Activated CD4-positive, alpha-beta memory T cell treated with anti-CD3 and anti-CD28 coated beads, Interleukin-2, amount 10 ng/mL, durations not matched to agents 7 days and 5 days (primary cell): ENCODE data around the gene KLHL41. TPM values are rescaled to one million over a fixed set of nuclear protein-coding genes. Genes with fewer than 3 reads are reported as not detected.

ENCODE experiments used
- CTCF ChIA-PET: fragments of 350-600 bp; sonication (Branson Sonifier 250); formaldehyde crosslinking; loops from one replicate; lab custom pipeline; 2021; ENCODE audit warnings: antibody characterized with exemption, inconsistent platforms; lab: Charles Lee
- POLR2A ChIA-PET: fragments of 350-600 bp; sonication (Branson Sonifier 250); formaldehyde crosslinking; loops from one replicate; lab custom pipeline; 2021; ENCODE audit warnings: antibody characterized with exemption; lab: Charles Lee
- DNase-seq: peaks from one replicate; pipeline ENCODE4 v3.0.0-alpha.2; 2020
- H3K27ac Mint-ChIP-seq: one replicate; pipeline ENCODE4 v1.8.0; 2021; ENCODE audit warnings: mild to moderate bottlenecking, mixed read lengths
- H3K27me3 Mint-ChIP-seq: one replicate; pipeline ENCODE4 v1.8.0; 2021; ENCODE audit warnings: mixed read lengths
- H3K36me3 Mint-ChIP-seq: one replicate; pipeline ENCODE4 v1.8.0; 2021; ENCODE audit warnings: low read depth, mixed read lengths
- H3K4me1 Mint-ChIP-seq: one replicate; pipeline ENCODE4 v1.8.0; 2021; ENCODE audit warnings: mixed read lengths
- H3K4me3 Mint-ChIP-seq: one replicate; pipeline ENCODE4 v1.8.0; 2021; ENCODE audit warnings: mild to moderate bottlenecking, mixed read lengths
- H3K9me3 Mint-ChIP-seq: one replicate; pipeline ENCODE4 v1.8.0; 2021; ENCODE audit warnings: mixed read lengths
- total RNA-seq, 2 experiments: library from RNA; stranded (reverse); gene quantifications; one replicate each; pipeline ENCODE4 v1.2.3, GENCODE V29; 2021

The KLHL41 gene
- total RNA-seq, 2 experiments from 2014 or later: not detected

DNA sequence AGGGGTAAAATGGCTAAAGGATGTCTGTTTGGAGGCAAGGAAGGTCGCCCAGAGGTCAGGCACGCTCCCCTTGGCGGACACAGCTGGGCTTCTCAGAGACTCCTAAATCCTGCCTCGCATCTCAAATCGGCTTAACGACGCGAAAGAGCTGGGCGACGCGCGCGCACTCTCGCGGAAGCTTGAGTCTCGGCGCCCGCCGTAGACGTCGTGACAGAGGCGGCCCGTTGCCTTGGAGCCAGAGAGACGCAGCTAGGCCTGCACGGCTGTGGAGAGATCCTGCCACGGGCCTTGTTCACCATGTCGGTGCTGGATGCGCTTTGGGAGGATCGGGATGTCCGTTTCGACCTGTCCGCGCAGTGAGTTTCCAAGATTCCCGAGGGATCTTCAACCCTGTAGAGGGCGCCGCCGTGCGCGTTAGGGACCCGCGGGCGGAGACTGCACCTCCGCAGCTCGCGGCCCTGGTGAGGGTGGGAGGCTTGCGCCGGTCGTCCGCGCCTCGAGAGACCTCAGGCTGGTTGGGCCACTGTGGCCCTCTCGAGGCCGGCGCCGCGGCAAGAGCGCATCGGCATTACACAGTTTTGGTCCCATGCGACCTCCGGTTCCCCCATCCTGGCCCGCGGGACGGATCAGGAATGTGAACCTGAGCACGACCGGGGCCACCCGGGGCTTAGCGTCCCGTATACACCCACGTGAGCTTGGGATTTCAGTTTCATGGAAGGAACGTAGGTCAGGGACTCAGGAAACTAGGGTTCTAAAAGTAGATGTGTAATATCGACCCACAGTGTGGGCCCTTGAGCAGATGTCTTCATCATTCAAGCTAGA is 30.0 kb upstream of the KLHL41 start, which contains the start of gene BBS5:
TSS of gene BBS5 (plus strand) at position 238 of the 822 bp plus-strand sequence. CDS start at position 298, 60 bp downstream.
- H3K4me1 Mint-ChIP-seq: peaks cover 20% of the 10 kb centered on the region
- no peaks in the 10 kb centered on the region for H3K9me3 Mint-ChIP-seq
- no peaks in the 10 kb centered on the region for H3K27me3 Mint-ChIP-seq
- H3K4me3 Mint-ChIP-seq: peak within 1 kb of the TSS; percentile 84
- ChIA-PET POLR2A (interaction anchor here (0.9 to 2.3 kb wide), 7 partner anchors 9 to 118 kb away, joined by 3 to 7 read pairs (median 3); partner anchors contain the start of genes FASTKD1 and LRP2), CTCF (interaction anchor here (0.7 to 4.3 kb wide), 13 partner anchors 9 to 448 kb away, joined by 3 to 29 read pairs (median 4); no protein-coding TSS in a partner anchor)
- H3K27ac Mint-ChIP-seq: no peak within 1 kb of the TSS
- peak; percentile 82 for DNase-seq
- no peaks in the 10 kb centered on the region for H3K36me3 Mint-ChIP-seq

DNA sequence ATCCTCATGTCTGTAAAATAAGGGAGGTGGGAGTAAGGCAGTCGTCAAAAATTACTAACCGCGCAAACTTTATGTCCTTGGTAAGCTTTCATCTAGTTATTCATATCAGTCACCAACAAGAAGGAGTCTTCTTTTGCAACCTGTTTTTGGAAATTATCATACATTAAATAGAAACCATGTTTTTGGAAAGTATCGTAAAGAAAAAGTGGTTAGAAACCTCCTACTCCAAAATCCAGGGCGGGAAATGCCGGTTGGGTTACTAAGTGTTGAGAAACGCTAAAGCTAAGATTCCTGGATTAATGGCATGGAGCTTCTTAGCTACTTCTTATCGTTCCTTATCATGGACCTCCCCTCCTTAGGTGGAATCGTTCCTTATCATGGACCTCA is 29.4 kb upstream of the KLHL41 start:
- POLR2A ChIA-PET: interaction anchor here (1.2 to 2.3 kb wide), 4 partner anchors 9 to 118 kb away, joined by 3 to 7 read pairs (median 4); partner anchors contain the start of gene LRP2
- H3K27ac Mint-ChIP-seq: no peak overlapping the region

DNA sequence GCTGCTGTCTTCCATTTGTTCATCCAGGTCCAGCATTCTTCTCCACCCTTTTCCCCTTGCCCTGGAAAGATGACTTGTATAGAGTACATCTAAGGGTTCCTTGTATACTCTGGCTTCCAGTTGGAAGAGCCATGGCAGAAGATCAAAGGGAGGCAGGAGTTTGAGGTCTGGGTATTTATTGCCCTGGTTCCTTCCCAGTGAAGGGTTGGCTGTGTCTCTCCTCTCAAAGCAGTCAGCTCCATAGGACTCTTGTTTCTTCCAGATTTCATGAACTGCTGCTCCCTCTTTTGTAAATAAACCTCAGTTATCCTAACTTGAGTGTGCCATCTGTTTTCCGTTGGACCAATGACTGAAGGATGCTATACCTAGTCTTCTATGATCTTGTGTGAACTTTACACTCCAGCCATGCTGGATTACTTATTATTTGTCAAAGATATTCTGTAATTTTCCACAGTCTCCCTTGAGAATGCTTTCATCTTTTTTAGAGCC is 23.8 kb upstream of the KLHL41 start:
- no peak for DNase-seq
- POLR2A ChIA-PET: no interaction called here
- no peaks in the 10 kb centered on the region for H3K9me3 Mint-ChIP-seq
- H3K27ac Mint-ChIP-seq: no peak overlapping the region
- CTCF ChIA-PET: no interaction called here
- H3K4me3 Mint-ChIP-seq: no peak overlapping the region
- H3K4me1 Mint-ChIP-seq: peaks cover 2% of the 10 kb centered on the region
- H3K27me3 Mint-ChIP-seq: no peaks in the 10 kb centered on the region
- H3K36me3 Mint-ChIP-seq: no peaks in the 10 kb centered on the region

More for the DNA sequence above, 29.4 kb upstream of the KLHL41 start:
- peaks cover 20% of the 10 kb centered on the region for H3K4me1 Mint-ChIP-seq
- CTCF ChIA-PET: interaction anchor here (0.7 to 4.3 kb wide), 9 partner anchors 9 to 448 kb away, joined by 3 to 29 read pairs (median 6); no protein-coding TSS in a partner anchor
- no peaks in the 10 kb centered on the region for H3K36me3 Mint-ChIP-seq
- H3K27me3 Mint-ChIP-seq: no peaks in the 10 kb centered on the region
- peak overlapping the region; percentile 84 for H3K4me3 Mint-ChIP-seq
- DNase-seq: no peak
- no peaks in the 10 kb centered on the region for H3K9me3 Mint-ChIP-seq

DNA sequence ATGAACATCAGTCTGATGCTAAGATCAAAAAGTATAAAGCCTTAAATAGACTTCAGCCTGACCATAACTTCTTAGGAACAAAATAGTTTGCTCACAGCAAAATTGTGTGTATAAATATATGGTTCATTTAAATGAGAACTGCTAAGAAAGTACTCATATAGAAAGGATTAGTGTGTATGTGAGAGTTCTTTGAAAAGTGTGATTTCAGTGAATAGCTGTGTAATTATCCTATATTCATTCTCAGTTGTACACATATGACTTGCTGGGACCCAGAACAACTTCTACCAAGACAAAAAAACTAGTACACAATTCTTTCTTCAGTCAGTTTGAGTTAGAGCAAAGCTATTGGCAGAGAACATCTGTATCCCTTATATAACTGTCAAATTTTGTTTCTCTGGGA is 23.0 kb upstream of the KLHL41 start:
- ChIA-PET CTCF (no interaction called here), POLR2A (no interaction called here)
- DNase-seq: no peak
- H3K27ac Mint-ChIP-seq: no peak overlapping the region
- no peaks in the 10 kb centered on the region for H3K36me3 Mint-ChIP-seq
- H3K27me3 Mint-ChIP-seq: no peaks in the 10 kb centered on the region
- no peaks in the 10 kb centered on the region for H3K4me1 Mint-ChIP-seq
- no peak overlapping the region for H3K4me3 Mint-ChIP-seq
- H3K9me3 Mint-ChIP-seq: no peaks in the 10 kb centered on the region

DNA sequence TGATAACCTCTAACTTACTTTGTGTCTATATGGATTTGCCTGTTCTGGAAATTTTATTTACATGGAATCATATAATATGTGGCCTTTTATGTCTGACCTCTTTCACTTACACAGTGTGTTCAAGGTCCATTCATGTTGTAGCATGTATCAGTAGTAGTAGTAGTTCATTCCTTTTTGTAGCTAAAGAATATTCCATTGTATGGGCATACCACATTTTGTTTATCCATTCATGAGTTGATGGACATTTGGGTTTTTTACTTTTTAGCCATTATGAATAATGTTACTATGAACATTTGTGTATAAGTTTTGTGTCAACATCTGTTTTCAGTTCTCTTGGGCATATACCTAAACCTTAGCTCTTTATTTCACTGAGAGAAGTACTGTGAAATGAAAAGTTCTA is 18.7 kb upstream of the KLHL41 start:
- Mint-ChIP-seq H3K36me3 (no peaks in the 10 kb centered on the region), H3K4me3 (no peak overlapping the region), H3K9me3 (no peaks in the 10 kb centered on the region), H3K4me1 (no peaks in the 10 kb centered on the region), H3K27ac (no peak overlapping the region), H3K27me3 (no peaks in the 10 kb centered on the region)
- CTCF ChIA-PET: no interaction called here
- POLR2A ChIA-PET: no interaction called here
- no peak for DNase-seq

DNA sequence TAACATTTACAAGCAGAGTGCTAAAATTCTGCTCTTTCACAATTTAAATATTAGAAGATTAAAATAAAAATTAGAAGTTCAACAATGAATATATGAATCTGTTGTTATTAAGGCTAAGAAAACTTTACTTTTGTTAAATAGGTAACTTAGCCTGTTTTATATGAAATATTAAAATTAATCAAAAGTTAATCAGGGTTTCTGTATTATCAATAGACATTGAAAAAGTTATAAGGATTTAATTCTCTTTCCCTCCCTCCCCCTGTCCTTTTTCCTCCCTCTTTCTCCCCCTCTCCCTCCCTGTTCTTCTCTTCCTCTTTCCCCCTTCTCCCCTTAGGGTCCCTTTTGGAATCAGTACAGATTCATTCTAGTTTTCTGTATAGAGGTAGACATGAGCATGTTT is 18.1 kb upstream of the KLHL41 start:
- ChIA-PET POLR2A (no interaction called here), CTCF (no interaction called here)
- H3K4me1 Mint-ChIP-seq: no peaks in the 10 kb centered on the region
- no peaks in the 10 kb centered on the region for H3K9me3 Mint-ChIP-seq
- H3K27me3 Mint-ChIP-seq: no peaks in the 10 kb centered on the region
- no peak overlapping the region for H3K27ac Mint-ChIP-seq
- no peak overlapping the region for H3K4me3 Mint-ChIP-seq
- DNase-seq: no peak
- H3K36me3 Mint-ChIP-seq: no peaks in the 10 kb centered on the region

DNA sequence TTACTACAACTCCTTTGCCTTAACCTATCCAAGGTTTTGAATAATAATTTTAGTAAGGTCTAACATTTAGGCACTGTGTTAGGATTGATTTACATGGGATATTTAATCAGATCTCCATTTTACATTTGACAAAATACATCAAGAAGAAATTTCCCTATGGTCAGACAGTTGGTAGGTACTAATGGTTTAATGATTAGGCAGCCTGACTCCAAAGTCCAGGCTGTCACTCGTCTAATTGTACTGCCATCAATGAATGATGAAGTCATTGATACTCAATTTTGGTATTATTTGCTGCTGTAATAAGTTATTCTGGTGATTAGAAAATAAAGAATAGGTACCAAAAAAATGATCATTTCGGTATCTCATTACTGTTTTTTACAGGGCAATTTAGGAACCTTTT is 16.1 kb upstream of the KLHL41 start:
- H3K27ac Mint-ChIP-seq: no peak overlapping the region
- no peak for DNase-seq
- no peaks in the 10 kb centered on the region for H3K9me3 Mint-ChIP-seq
- POLR2A ChIA-PET: no interaction called here
- H3K36me3 Mint-ChIP-seq: no peaks in the 10 kb centered on the region
- no peaks in the 10 kb centered on the region for H3K4me1 Mint-ChIP-seq
- no peaks in the 10 kb centered on the region for H3K27me3 Mint-ChIP-seq
- no peak overlapping the region for H3K4me3 Mint-ChIP-seq
- CTCF ChIA-PET: interaction anchor here (1.0 to 1.1 kb wide), 2 partner anchors 12 to 35 kb away, joined by 3 read pairs; no protein-coding TSS in a partner anchor

DNA sequence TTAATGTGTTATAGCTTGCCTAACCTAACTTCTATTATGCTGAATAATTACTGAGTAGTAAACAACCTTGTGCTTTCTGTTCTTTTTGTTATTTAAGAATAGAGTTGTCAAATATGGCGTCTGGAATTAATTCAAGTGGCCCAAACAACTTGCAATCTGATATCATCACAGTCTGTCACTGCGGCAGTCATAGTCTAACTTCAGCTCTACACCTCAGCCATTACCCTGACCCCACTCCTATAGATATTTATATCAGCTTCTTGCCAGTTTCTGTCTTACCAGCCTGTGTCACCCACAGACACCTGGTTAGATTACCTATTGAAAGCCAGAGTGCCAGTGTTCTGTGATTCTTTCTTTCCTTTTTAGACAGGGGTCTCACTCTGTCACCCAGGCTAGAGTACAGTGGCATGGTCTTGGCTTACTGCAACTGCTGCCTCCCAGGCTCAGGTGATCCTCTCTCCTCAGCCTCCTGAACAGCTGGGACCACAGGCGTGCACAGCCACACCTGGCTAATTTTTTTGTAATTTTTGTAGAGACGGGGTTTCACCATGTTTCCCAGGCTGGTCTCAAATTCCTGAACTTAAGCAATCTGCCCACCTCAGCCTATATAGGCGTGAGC is 14.1 kb upstream of the KLHL41 start:
- Mint-ChIP-seq H3K27ac (no peak overlapping the region), H3K9me3 (no peaks in the 10 kb centered on the region)

DNA sequence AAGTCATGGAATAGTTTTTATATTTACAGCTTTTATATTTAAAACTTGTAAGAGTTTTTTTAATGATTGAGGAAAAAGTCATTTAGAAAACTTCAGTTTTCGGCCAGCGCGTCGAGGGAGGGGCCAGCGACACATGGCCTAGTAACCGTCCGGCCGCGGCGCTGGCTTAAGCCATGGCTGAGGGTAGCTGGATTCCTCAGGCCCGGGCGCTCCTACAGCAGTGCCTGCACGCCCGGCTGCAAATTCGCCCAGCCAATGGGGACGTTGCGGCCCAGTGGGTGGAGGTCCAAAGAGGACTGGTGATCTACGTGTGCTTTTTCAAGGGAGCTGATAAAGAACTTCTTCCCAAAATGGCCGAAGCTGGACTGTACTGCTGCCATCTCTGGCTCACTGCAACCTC is 4.9 kb upstream of the KLHL41 start:
- H3K9me3 Mint-ChIP-seq: no peaks in the 10 kb centered on the region

More for the DNA sequence above, 14.1 kb upstream of the KLHL41 start:
- no peak for DNase-seq
- ChIA-PET POLR2A (no interaction called here), CTCF (no interaction called here)
- no peaks in the 10 kb centered on the region for H3K4me1 Mint-ChIP-seq
- H3K27me3 Mint-ChIP-seq: no peaks in the 10 kb centered on the region
- H3K4me3 Mint-ChIP-seq: no peak overlapping the region
- H3K36me3 Mint-ChIP-seq: no peaks in the 10 kb centered on the region

DNA sequence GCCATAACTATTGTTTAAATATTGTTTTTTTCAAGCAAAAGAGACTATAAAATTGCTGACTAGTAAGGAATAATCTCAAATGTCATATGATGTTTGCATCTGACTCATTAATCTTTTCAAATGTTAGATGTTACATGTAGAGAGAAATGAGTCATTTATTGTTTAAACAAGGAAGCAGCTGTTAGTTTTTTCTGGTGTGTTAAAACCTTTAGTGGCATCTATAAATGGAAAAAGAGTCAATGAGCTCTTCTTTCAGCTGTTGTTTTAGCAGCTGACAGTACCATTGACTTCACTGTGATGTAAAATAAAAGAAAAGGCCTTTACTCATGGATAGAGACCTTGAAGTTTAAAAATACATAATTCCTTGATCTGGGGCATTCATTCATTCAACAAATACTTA is 1.8 kb upstream of the KLHL41 start:
- no peaks in the 10 kb centered on the region for H3K36me3 Mint-ChIP-seq
- CTCF ChIA-PET: interaction anchor here (0.8 to 1.5 kb wide), 2 partner anchors 20 to 423 kb away, joined by 4 to 6 read pairs; no protein-coding TSS in a partner anchor

More for the DNA sequence above, 4.9 kb upstream of the KLHL41 start:
- POLR2A ChIA-PET: no interaction called here
- Mint-ChIP-seq H3K27ac (no peak overlapping the region), H3K27me3 (no peaks in the 10 kb centered on the region), H3K4me3 (no peak overlapping the region), H3K36me3 (no peaks in the 10 kb centered on the region), H3K4me1 (peaks cover 4% of the 10 kb centered on the region)
- no peak for DNase-seq
- CTCF ChIA-PET: no interaction called here

DNA sequence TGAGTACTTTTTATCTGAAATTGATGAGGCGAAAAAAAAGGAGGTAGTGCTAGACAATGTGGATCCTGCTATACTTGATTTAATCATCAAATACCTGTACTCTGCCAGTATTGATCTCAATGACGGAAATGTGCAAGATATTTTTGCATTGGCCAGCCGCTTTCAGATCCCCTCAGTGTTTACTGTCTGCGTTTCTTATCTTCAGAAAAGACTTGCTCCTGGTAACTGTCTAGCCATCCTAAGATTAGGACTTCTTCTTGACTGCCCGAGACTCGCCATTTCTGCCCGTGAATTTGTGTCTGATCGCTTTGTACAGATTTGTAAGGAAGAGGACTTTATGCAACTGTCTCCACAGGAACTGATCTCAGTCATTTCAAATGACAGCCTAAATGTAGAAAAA is 453 bp downstream of the KLHL41 start:
- CTCF ChIA-PET: interaction anchor here (0.7 kb wide), 1 partner anchor 18 kb away, joined by 3 read pairs; no protein-coding TSS in a partner anchor
- no peaks in the 10 kb centered on the region for H3K9me3 Mint-ChIP-seq
- H3K36me3 Mint-ChIP-seq: no peaks in the 10 kb centered on the region

More for the DNA sequence above, 1.8 kb upstream of the KLHL41 start:
- Mint-ChIP-seq H3K27ac (no peak overlapping the region), H3K4me3 (no peak overlapping the region), H3K9me3 (no peaks in the 10 kb centered on the region), H3K4me1 (peaks cover 4% of the 10 kb centered on the region), H3K27me3 (no peaks in the 10 kb centered on the region)
- POLR2A ChIA-PET: no interaction called here
- no peak for DNase-seq

DNA sequence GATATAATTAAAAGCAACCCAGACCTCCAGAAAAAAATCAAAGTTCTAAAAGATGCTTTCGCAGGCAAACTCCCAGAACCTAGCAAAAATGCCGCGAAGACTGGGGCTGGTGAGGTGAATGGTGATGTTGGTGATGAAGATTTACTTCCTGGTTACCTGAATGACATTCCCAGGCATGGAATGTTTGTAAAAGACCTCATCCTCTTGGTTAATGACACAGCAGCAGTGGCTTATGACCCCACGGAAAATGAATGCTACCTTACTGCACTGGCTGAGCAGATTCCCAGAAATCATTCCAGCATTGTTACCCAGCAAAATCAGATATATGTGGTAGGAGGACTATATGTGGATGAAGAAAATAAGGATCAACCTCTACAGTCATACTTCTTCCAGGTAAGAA is 994 bp downstream of the KLHL41 start:
- H3K4me1 Mint-ChIP-seq: peaks cover 4% of the 10 kb centered on the region
- no peaks in the 10 kb centered on the region for H3K27me3 Mint-ChIP-seq
- POLR2A ChIA-PET: no interaction called here
- H3K4me3 Mint-ChIP-seq: no peak overlapping the region
- H3K27ac Mint-ChIP-seq: no peak overlapping the region
- no peaks in the 10 kb centered on the region for H3K9me3 Mint-ChIP-seq
- H3K36me3 Mint-ChIP-seq: no peaks in the 10 kb centered on the region
- DNase-seq: no peak
- CTCF ChIA-PET: no interaction called here

More for the DNA sequence above, 453 bp downstream of the KLHL41 start:
- POLR2A ChIA-PET: no interaction called here
- DNase-seq: no peak
- Mint-ChIP-seq H3K4me3 (no peak overlapping the region), H3K4me1 (peaks cover 4% of the 10 kb centered on the region), H3K27ac (no peak overlapping the region), H3K27me3 (no peaks in the 10 kb centered on the region)

DNA sequence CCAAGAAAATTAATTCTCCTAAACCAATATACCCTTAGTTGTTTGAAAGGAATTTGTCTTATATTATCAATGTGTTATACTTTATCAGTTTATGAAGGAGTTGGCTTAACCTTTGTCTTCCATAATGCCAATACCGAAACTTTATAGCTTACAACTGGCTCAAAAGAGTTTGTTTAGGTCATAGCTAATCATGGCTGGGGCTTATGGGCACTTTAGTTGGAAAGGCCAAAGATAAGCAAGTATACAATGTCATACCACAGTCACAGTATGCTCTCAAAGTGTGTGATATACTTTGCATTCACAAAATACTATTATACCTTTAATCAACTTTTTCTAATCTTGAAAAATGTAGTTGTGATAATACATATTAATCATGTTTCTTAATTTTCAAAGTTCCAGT is 2.3 kb downstream of the KLHL41 start:
- H3K4me1 Mint-ChIP-seq: peaks cover 4% of the 10 kb centered on the region
- no peaks in the 10 kb centered on the region for H3K9me3 Mint-ChIP-seq
- no peak overlapping the region for H3K4me3 Mint-ChIP-seq
- POLR2A ChIA-PET: no interaction called here
- DNase-seq: no peak
- no peak overlapping the region for H3K27ac Mint-ChIP-seq
- H3K36me3 Mint-ChIP-seq: no peaks in the 10 kb centered on the region
- no peaks in the 10 kb centered on the region for H3K27me3 Mint-ChIP-seq
- CTCF ChIA-PET: no interaction called here
